Lower lobe of right lung (tissue), 2 donors: ENCODE data around the gene PKNOX2. TPM values are rescaled to one million over a fixed set of nuclear protein-coding genes. Genes with fewer than 3 reads are reported as not detected.

ENCODE experiments used
- ATAC-seq, 2 donors: fragments of 200-7000 bp; cut with Tn5 transposase; one replicate each; pipeline ENCODE4 v1.9.1; 2020 to 2022; ENCODE audit warnings: mild to moderate bottlenecking in 2 of 2, moderate library complexity in 2 of 2
- DNase-seq: peaks from one replicate; pipeline ENCODE4 v3.0.0-alpha.2; 2020
- H3K27ac ChIP-seq: fragments of 200-600 bp; one replicate; pipeline ENCODE4 v1.8.0; 2022
- H3K27me3 ChIP-seq: fragments of 200-600 bp; one replicate; pipeline ENCODE4 v1.8.0; 2022; ENCODE audit warnings: low read depth
- H3K36me3 ChIP-seq: fragments of 200-600 bp; one replicate; pipeline ENCODE4 v1.8.0; 2022; ENCODE audit warnings: mild to moderate bottlenecking
- H3K4me1 ChIP-seq: fragments of 200-600 bp; one replicate; pipeline ENCODE4 v1.8.0; 2022
- H3K4me3 ChIP-seq: fragments of 200-600 bp; one replicate; pipeline ENCODE4 v1.8.0; 2022; ENCODE audit warnings: mild to moderate bottlenecking
- H3K9me3 ChIP-seq: fragments of 200-600 bp; one replicate; pipeline ENCODE4 v1.8.0; 2022
- CTCF ChIP-seq: fragments of 200-600 bp; IDR thresholded peaks from one replicate; pipeline ENCODE4 v1.8.0; 2022; ENCODE audit warnings: antibody characterized with exemption, mild to moderate bottlenecking
- intact Hi-C: fragments of 100-400 bp; cut with DNase I; formaldehyde crosslinking; loops from one replicate; pipeline ENCODE4 v1.11.0; 2022
- total RNA-seq: library from RNA; stranded (reverse); fragmentation: NEBNext Ultra II Directional; extraction: Animal tissue kit (Norgen Biotek cat#: 25700); gene quantifications from one replicate; pipeline ENCODE4 v1.2.1, GENCODE V29; 2021
- donor health status: DM: no; HTN: yes; CAD: no; lungs with severe emphysema.

PKNOX2 gene
- total RNA-seq, 1 donor from 2014 or later: 14.4 TPM

- DNase-seq (no peak), ATAC-seq (peak in 1 of 2 donors; percentile 26)
- TF ChIP-seq CTCF: no peak
- Histone ChIP-seq H3K36me3 (no peaks in the 10 kb centered on the region), H3K27ac (no peak overlapping the region), H3K4me1 (no peaks in the 10 kb centered on the region), H3K4me3 (no peak overlapping the region), H3K27me3 (peaks cover 18% of the 10 kb centered on the region), H3K9me3 (no peaks in the 10 kb centered on the region)
- intact Hi-C loops: no loop called here
Observed at GRCh38 chr11:125154378-125155099, 10.0 kb upstream of the PKNOX2 start.

GRCh38 chr11:125155100-125155444 lies 9.5 kb upstream of the PKNOX2 start:
- Histone ChIP-seq H3K4me3 (no peak overlapping the region), H3K9me3 (no peaks in the 10 kb centered on the region), H3K4me1 (no peaks in the 10 kb centered on the region), H3K36me3 (no peaks in the 10 kb centered on the region), H3K27ac (no peak overlapping the region), H3K27me3 (peaks cover 18% of the 10 kb centered on the region)
- intact Hi-C loops: no loop called here
- DNase-seq (no peak), ATAC-seq (no peak)
- no peak for TF ChIP-seq CTCF

- no peaks in the 10 kb centered on the region for H3K4me1 ChIP-seq
- no peak for DNase-seq
- H3K27ac ChIP-seq: no peak overlapping the region
- H3K36me3 ChIP-seq: no peaks in the 10 kb centered on the region
- intact Hi-C loops: no loop called here
- H3K9me3 ChIP-seq: no peaks in the 10 kb centered on the region
- peaks cover 18% of the 10 kb centered on the region for H3K27me3 ChIP-seq
- no peak for ATAC-seq
- no peak for TF ChIP-seq CTCF
- H3K4me3 ChIP-seq: no peak overlapping the region
Observed at GRCh38 chr11:125155767-125156166, 8.8 kb upstream of the PKNOX2 start.

- H3K4me1 ChIP-seq: no peaks in the 10 kb centered on the region
- no peak overlapping the region for H3K4me3 ChIP-seq
- intact Hi-C loops: no loop called here
- no peak overlapping the region for H3K27ac ChIP-seq
- H3K36me3 ChIP-seq: no peaks in the 10 kb centered on the region
- DNase-seq: no peak
- no peaks in the 10 kb centered on the region for H3K9me3 ChIP-seq
- H3K27me3 ChIP-seq: peaks cover 18% of the 10 kb centered on the region
- TF ChIP-seq CTCF: no peak
- ATAC-seq: no peak
Observed at GRCh38 chr11:125156346-125157117, 8.0 kb upstream of the PKNOX2 start.

DNA sequence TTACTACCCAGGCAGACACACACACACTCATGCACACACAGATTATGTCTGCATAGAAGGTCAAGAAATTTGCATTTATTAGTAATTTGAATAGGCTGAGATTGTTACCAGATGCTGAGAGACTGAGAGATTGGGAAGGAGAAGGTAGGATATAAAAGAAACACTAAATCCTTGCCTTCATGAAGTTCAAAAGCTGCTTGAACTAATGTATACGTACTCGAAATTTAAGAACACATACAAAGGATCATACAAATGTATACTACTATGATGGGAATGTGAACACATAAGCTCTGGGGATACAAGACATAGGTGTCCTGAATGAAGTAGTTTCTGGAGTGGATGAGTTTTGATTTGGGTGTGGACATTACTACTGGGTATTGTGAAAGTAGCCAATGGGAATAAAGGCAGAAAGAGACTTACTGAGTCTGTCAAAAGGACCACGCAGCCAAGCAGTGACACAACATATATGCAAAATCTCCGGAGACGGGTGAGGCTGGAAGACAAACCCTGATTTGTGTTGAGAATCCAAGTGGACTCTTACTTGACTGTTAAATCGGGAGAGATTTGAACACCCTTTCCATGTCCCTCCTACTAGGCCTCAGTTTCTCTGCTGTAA lies 7.3 kb upstream of the PKNOX2 start:
- ATAC-seq (no peak), DNase-seq (no peak)
- Histone ChIP-seq H3K4me3 (no peak overlapping the region), H3K27me3 (peaks cover 18% of the 10 kb centered on the region), H3K4me1 (no peaks in the 10 kb centered on the region), H3K36me3 (no peaks in the 10 kb centered on the region), H3K27ac (no peak overlapping the region), H3K9me3 (no peaks in the 10 kb centered on the region)
- TF ChIP-seq CTCF: no peak
- intact Hi-C loops: no loop called here
